Breast epithelium (tissue), 4 donors: Measurements from ENCODE around the gene ARHGAP4. TPM values are rescaled to one million over a fixed set of nuclear protein-coding genes. Genes with fewer than 3 reads are reported as not detected.

Experiments
- DNase-seq, 2 donors: peaks; one replicate each; pipeline ENCODE4 v3.0.0-alpha.2; 2019; ENCODE audit warnings: low spot score in 2 of 2
- H3K27ac ChIP-seq, 2 donors: fragments of 200-600 bp; sonication (generic) in 1 of 2; one replicate each; pipeline ENCODE4 v1.5.1; 2016 to 2019; ENCODE audit warnings: mild to moderate bottlenecking in 1 of 2
- H3K27me3 ChIP-seq, 2 donors: fragments of 200-600 bp; sonication (generic) in 1 of 2; one replicate each; pipeline versions ENCODE4 v1.5.1 to v1.6.0; 2017 to 2019; ENCODE audit warnings: control low read depth in 1 of 2, mild to moderate bottlenecking in 1 of 2
- H3K36me3 ChIP-seq: fragments of 200-600 bp; one replicate; pipeline ENCODE4 v1.5.1; 2019
- H3K4me1 ChIP-seq, 2 donors: fragments of 200-600 bp; sonication (generic); one replicate each; pipeline ENCODE4 v1.5.1; 2016 to 2019; ENCODE audit warnings: control low read depth in 1 of 2
- H3K4me3 ChIP-seq, 3 donors: fragments of 200-600 bp; sonication (generic); 1 replicate in 2 of 3; 2 replicates in 1 of 3; pipeline ENCODE4 v1.5.1; 2016 to 2019; ENCODE audit warnings: mild to moderate bottlenecking in 3 of 3, moderate library complexity in 2 of 3
- H3K9me3 ChIP-seq, 2 donors: fragments of 200-600 bp; sonication (generic) in 1 of 2; one replicate each; pipeline ENCODE4 v1.5.1; 2016 to 2019; ENCODE audit warnings: control low read depth in 1 of 2
- POLR2A ChIP-seq: fragments of 450-650 bp; IDR thresholded peaks from one replicate; pipeline ENCODE4 v1.6.1; 2016; ENCODE audit warnings: antibody characterized with exemption, mild to moderate bottlenecking, moderate library complexity
- POLR2AphosphoS5 ChIP-seq, 3 donors: sonication (generic); formaldehyde crosslinking; IDR thresholded peaks; one replicate each; pipeline ENCODE4 v1.6.1; 2017; ENCODE audit warnings: antibody characterized with exemption in 3 of 3
- intact Hi-C: fragments of 100-400 bp; cut with DNase I; formaldehyde crosslinking; loops from one replicate; pipeline ENCODE4 v1.15.1; 2023; ENCODE audit warnings: low total_unique reads
- total RNA-seq, 3 donors: library from RNA; depleted of rRNA; stranded (reverse); fragments of >200 nt; gene quantifications; one replicate each; pipeline ENCODE4 v1.1.0, GENCODE V29; 2016
- TF ChIP-seq, protein P1 (sequence below), 3 donors: fragments of 450-650 bp; IDR thresholded peaks; one replicate each; pipeline ENCODE4 v1.5.1; 2016 to 2017; ENCODE audit warnings: antibody characterized with exemption in 3 of 3, mild to moderate bottlenecking in 3 of 3, moderate library complexity in 3 of 3

The ARHGAP4 gene
- total RNA-seq, 3 donors from 2014 or later, result 18.4 to 21.5 (median 19.8) TPM

DNA sequence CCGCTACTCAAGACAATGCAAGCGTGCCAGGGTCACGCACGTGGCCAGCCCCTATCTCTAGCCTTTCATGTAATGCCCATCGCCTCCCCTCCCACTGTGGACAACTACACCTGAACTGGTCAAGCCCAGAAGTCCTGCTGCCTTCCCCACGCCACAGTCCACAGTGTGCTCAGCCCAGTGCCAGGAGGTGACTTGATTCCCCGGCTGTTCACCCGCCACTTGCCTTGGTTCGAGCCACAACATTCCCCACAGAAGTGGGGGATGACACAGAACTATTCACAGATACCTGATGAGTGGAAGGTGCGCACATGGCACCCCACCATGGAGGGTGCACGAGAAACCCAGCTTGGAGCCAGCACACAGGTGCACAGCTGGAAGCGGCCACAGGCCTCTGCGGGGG lies 6.8 kb downstream of the ARHGAP4 start:
- H3K27me3 ChIP-seq, result peaks cover 0 to 71% of the 10 kb centered on the region in 2 donors
- H3K27ac ChIP-seq, result no peak overlapping the region
- no peaks in the 10 kb centered on the region for H3K9me3 ChIP-seq
- no peak overlapping the region for H3K4me3 ChIP-seq
- no peaks in the 10 kb centered on the region for H3K4me1 ChIP-seq
- H3K36me3 ChIP-seq, result no peaks in the 10 kb centered on the region
- intact Hi-C loops, result no loop called here
- TF ChIP-seq, protein P1, sequence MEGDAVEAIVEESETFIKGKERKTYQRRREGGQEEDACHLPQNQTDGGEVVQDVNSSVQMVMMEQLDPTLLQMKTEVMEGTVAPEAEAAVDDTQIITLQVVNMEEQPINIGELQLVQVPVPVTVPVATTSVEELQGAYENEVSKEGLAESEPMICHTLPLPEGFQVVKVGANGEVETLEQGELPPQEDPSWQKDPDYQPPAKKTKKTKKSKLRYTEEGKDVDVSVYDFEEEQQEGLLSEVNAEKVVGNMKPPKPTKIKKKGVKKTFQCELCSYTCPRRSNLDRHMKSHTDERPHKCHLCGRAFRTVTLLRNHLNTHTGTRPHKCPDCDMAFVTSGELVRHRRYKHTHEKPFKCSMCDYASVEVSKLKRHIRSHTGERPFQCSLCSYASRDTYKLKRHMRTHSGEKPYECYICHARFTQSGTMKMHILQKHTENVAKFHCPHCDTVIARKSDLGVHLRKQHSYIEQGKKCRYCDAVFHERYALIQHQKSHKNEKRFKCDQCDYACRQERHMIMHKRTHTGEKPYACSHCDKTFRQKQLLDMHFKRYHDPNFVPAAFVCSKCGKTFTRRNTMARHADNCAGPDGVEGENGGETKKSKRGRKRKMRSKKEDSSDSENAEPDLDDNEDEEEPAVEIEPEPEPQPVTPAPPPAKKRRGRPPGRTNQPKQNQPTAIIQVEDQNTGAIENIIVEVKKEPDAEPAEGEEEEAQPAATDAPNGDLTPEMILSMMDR (IDR thresholded peaks at IDR 0.05), result no peak
- TF ChIP-seq POLR2A (no peak), POLR2AphosphoS5 (IDR thresholded peaks at IDR 0.05) (no peak)
- DNase-seq, result no peak

GRCh38 chrX:153917869-153918268 lies 8.2 kb downstream of the ARHGAP4 start:
- Histone ChIP-seq H3K36me3 (no peaks in the 10 kb centered on the region), H3K4me3 (no peak overlapping the region), H3K27me3 (peaks cover 0 to 72% of the 10 kb centered on the region in 2 donors), H3K4me1 (no peaks in the 10 kb centered on the region), H3K9me3 (no peaks in the 10 kb centered on the region), H3K27ac (no peak overlapping the region)
- peak in 1 of 2 donors; percentile 48 for DNase-seq
- no peak for TF ChIP-seq POLR2A
- TF ChIP-seq, protein P1 (IDR thresholded peaks at IDR 0.05), result no peak
- no peak for TF ChIP-seq POLR2AphosphoS5 (IDR thresholded peaks at IDR 0.05)
- intact Hi-C loops, result no loop called here

GRCh38 chrX:153913701-153914100 lies 12.4 kb downstream of the ARHGAP4 start:
- Histone ChIP-seq H3K27me3 (peaks cover 0 to 65% of the 10 kb centered on the region in 2 donors), H3K36me3 (no peaks in the 10 kb centered on the region), H3K4me1 (no peaks in the 10 kb centered on the region), H3K4me3 (no peak overlapping the region), H3K27ac (no peak overlapping the region), H3K9me3 (no peaks in the 10 kb centered on the region)
- intact Hi-C loops, result no loop called here
- TF ChIP-seq, protein P1 (IDR thresholded peaks at IDR 0.05), result no peak
- TF ChIP-seq POLR2AphosphoS5 (IDR thresholded peaks at IDR 0.05), result no peak
- no peak for TF ChIP-seq POLR2A
- no peak for DNase-seq

DNA sequence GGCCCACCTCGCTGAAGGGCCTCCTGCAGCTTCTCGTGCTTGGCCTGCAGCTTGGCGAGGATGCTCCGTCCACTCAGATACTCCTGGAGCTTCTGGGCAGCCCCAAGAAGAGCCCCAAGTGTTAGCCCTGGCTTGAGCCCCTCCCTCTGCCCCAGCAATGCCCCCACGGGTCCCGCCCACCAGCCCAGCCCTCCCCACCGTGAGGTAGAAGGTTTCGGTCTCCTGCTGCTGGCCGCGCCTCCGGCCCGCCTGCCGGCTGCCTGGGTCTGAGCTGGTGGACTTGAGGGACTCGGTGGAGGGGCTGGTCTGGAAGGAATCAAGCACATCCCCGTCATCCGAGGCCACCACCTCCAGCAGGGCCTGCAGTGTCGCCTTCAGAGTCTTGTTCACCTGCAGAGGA lies 12.9 kb downstream of the ARHGAP4 start:
- Histone ChIP-seq H3K27me3 (peaks cover 0 to 65% of the 10 kb centered on the region in 2 donors), H3K27ac (no peak overlapping the region), H3K4me1 (no peaks in the 10 kb centered on the region), H3K9me3 (no peaks in the 10 kb centered on the region), H3K36me3 (no peaks in the 10 kb centered on the region), H3K4me3 (no peak overlapping the region)
- TF ChIP-seq, protein P1 (IDR thresholded peaks at IDR 0.05), result no peak
- TF ChIP-seq POLR2A, result no peak
- no peak for TF ChIP-seq POLR2AphosphoS5 (IDR thresholded peaks at IDR 0.05)
- DNase-seq, result no peak
- intact Hi-C loops, result no loop called here

DNA sequence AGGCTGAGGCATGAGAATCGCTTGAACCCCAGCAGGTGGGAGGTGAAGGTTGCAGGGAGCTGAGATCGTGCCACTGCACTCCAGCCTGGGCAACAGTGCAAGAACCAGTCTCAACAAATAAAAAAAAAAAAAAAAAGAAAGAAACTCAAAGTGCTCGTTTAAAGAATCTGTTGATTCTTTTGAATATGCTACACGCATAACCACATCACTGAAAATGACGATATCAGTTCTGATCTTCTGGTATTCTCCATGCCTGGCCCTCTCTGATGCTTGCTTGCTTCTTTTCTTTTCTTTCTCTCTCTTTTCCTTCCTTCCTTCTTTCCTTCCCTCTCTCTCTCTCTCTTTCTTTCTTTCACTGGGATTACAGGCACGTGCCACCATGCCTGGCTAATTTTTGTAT lies 14.3 kb downstream of the ARHGAP4 start:
- Histone ChIP-seq H3K27me3 (peaks cover 0 to 76% of the 10 kb centered on the region in 2 donors), H3K4me1 (no peaks in the 10 kb centered on the region), H3K36me3 (no peaks in the 10 kb centered on the region), H3K4me3 (no peak overlapping the region), H3K27ac (no peak overlapping the region), H3K9me3 (no peaks in the 10 kb centered on the region)
- intact Hi-C loops, result no loop called here
- no peak for DNase-seq
- TF ChIP-seq, protein P1 (IDR thresholded peaks at IDR 0.05), result no peak
- no peak for TF ChIP-seq POLR2A
